A549 (cell line): ENCODE results near the gene LDOC1. TPM values are rescaled to one million over a fixed set of nuclear protein-coding genes. Genes with fewer than 3 reads are reported as not detected.
A peak's percentile ranks its signal among the peaks of the same experiment; 100 is the strongest.

Source experiments
- ATAC-seq, 2 experiments: fragments of 200-7000 bp in 1 of 2; fragments of >200 bp in 1 of 2; cut with Nextera tagmentation in 1 of 2; cut with Tn5 transposase in 1 of 2; 3 replicates each; pipeline versions ENCODE4 v1.8.0 to v1.9.1; 2018 to 2020; ENCODE audit warnings: mild to moderate bottlenecking in 1 of 2, moderate library complexity in 1 of 2
- CTCF ChIA-PET: fragments of 300-600 bp; sonication (Branson Sonifier 250); formaldehyde crosslinking; extraction: SDS; loops from one replicate; lab custom pipeline; 2021; ENCODE audit warnings: antibody characterized with exemption, inconsistent platforms; lab: Yijun Ruan, JAX
- POLR2A ChIA-PET: fragments of 350-600 bp; formaldehyde crosslinking; extraction: SDS; loops from one replicate; lab custom pipeline; 2021; ENCODE audit warnings: antibody characterized with exemption, inconsistent platforms; lab: Yijun Ruan, JAX
- DNase-seq, 2 experiments: peaks; one replicate each; pipeline versions ENCODE4 v3.0.0 to v3.0.0-alpha.2; 2011 to 2016; ENCODE audit warnings: low read depth in 1 of 2, low spot score in 1 of 2
- FAIRE-seq: peaks from 2 replicates; lab custom pipeline; 2011; peaks lifted over from hg19 to GRCh38; lab: Jason Lieb, UNC
- H3K27ac ChIP-seq, 2 experiments: fragments of >200 bp; sonication (Bioruptor Twin); formaldehyde crosslinking; 3 replicates each; pipeline ENCODE4 v1.5.1; 2016 to 2017
- H3K4me1 ChIP-seq: fragments of >200 bp; sonication (Bioruptor Twin); formaldehyde crosslinking; 3 replicates; pipeline ENCODE4 v1.6.1; 2016
- H3K4me2 ChIP-seq: fragments of >200 bp; sonication (Bioruptor Twin); formaldehyde crosslinking; 3 replicates; pipeline ENCODE4 v1.6.1; 2016
- H3K4me3 ChIP-seq: fragments of >200 bp; sonication (Bioruptor Twin); formaldehyde crosslinking; 3 replicates; pipeline ENCODE4 v1.5.1; 2016
- H3K9me3 ChIP-seq: fragments of >200 bp; sonication (Bioruptor Twin); formaldehyde crosslinking; 3 replicates; pipeline ENCODE4 v1.6.1; 2016
- BHLHE40 ChIP-seq: IDR thresholded peaks from 2 replicates; pipeline ENCODE4 v1.6.1; 2012; ENCODE audit warnings: low read depth, low read length, inconsistent platforms
- CBX2 ChIP-seq: fragments of 200-600 bp; sonication (generic); IDR thresholded peaks from 2 replicates; pipeline ENCODE4 v1.6.1; 2016; ENCODE audit warnings: low read depth, mild to moderate bottlenecking, borderline replicate concordance
- EHF ChIP-seq: fragments of 250-450 bp; sonication (Bioruptor Pico); IDR thresholded peaks from 2 replicates; pipeline ENCODE4 v1.5.0; 2020; ENCODE audit warnings: mild to moderate bottlenecking
- EHMT2 ChIP-seq: fragments of 200-600 bp; sonication (generic); IDR thresholded peaks from 2 replicates; pipeline ENCODE4 v1.6.1; 2016; ENCODE audit warnings: antibody characterized with exemption, low read depth, mild to moderate bottlenecking, moderate library complexity
- EP300 ChIP-seq, 2 experiments: fragments of >200 bp; sonication (Bioruptor Twin); formaldehyde crosslinking; IDR thresholded peaks; 2 replicates in 1 of 2; 3 replicates in 1 of 2; pipeline ENCODE4 v1.6.1; 2016 to 2017
- KDM5A ChIP-seq: fragments of 200-600 bp; sonication (generic); IDR thresholded peaks from 2 replicates; pipeline ENCODE4 v1.6.1; 2016; ENCODE audit warnings: antibody characterized with exemption, mild to moderate bottlenecking
- MAFK ChIP-seq: fragments of 450-650 bp; IDR thresholded peaks from 2 replicates; pipeline ENCODE4 v1.6.1; 2014; ENCODE audit not compliant: partially characterized antibody
- RAD21 ChIP-seq, 2 experiments: fragments of >200 bp in 1 of 2; sonication (Bioruptor Twin) in 1 of 2; formaldehyde crosslinking in 1 of 2; IDR thresholded peaks in 1 of 2; conservative IDR thresholded peaks in 1 of 2; 2 replicates in 1 of 2; 3 replicates in 1 of 2; pipeline ENCODE4 v1.6.1; 2012 to 2018; ENCODE audit warnings: inconsistent platforms in 1 of 2
- SMC3 ChIP-seq: fragments of >200 bp; sonication (Bioruptor Twin); formaldehyde crosslinking; IDR thresholded peaks from 3 replicates; pipeline ENCODE4 v1.6.1; 2018; ENCODE audit warnings: inconsistent platforms
- TFCP2L1 ChIP-seq: fragments of 250-450 bp; sonication (Bioruptor Pico); IDR thresholded peaks from 2 replicates; pipeline ENCODE4 v1.5.0; 2021; ENCODE audit warnings: mild to moderate bottlenecking
- TP53 ChIP-seq: fragments of 250-450 bp; sonication (Bioruptor Pico); IDR thresholded peaks from 2 replicates; pipeline ENCODE4 v1.5.0; 2021; ENCODE audit warnings: mild to moderate bottlenecking, moderate library complexity
- ZNF302 ChIP-seq: fragments of 250-450 bp; sonication (Bioruptor Pico); IDR thresholded peaks from 2 replicates; pipeline ENCODE4 v1.9.0; 2021; ENCODE audit warnings: inconsistent platforms, mild to moderate bottlenecking, moderate library complexity
- ZSCAN20 ChIP-seq: fragments of 250-450 bp; sonication (Bioruptor Pico); IDR thresholded peaks from 2 replicates; pipeline ENCODE4 v1.8.0; 2022; ENCODE audit warnings: mild to moderate bottlenecking, moderate library complexity
- WGBS: methylation state at CpG from one replicate; pipeline ENCODE4 v1.1.6; 2017; ENCODE audit errors: missing lambda C conversion rate; 5-methylcytosine and 5-hydroxymethylcytosine counted together
- polyA plus RNA-seq, 4 experiments: library from polyadenylated mRNA; depleted of rRNA in 3 of 4; stranded (reverse); fragments of >200 nt; fragmentation: RNase III in 1 of 4; extraction: RNeasy Plus Mini Kit Qiagen cat#74134 plus additional on column Dnase treatment in 1 of 4; gene quantifications; 2 replicates in 3 of 4; 3 replicates in 1 of 4; pipeline ENCODE4 v1.2.3, GENCODE V29; 2011 to 2017
- TF ChIP-seq, protein P1 (sequence below): fragments of 450-650 bp; IDR thresholded peaks from 2 replicates; pipeline ENCODE4 v1.6.1; 2014; ENCODE audit warnings: antibody characterized with exemption
- TF ChIP-seq, protein P2 (sequence below): IDR thresholded peaks from 2 replicates; pipeline ENCODE4 v1.6.1; 2012
- TF ChIP-seq, protein P3 (sequence below): fragments of >200 bp; sonication (Bioruptor Twin); formaldehyde crosslinking; IDR thresholded peaks from 2 replicates; pipeline ENCODE4 v1.6.1; 2016
- TF ChIP-seq, protein P4 (sequence below): fragments of 250-450 bp; sonication (Bioruptor Pico); IDR thresholded peaks from 2 replicates; pipeline ENCODE4 v1.5.0; 2020; ENCODE audit warnings: low read depth, mild to moderate bottlenecking, moderate library complexity
- TF ChIP-seq, protein P5 (sequence below): IDR thresholded peaks from 2 replicates; pipeline ENCODE4 v1.6.1; 2012
- TF ChIP-seq, protein P6 (sequence below): fragments of >200 bp; sonication (Bioruptor Twin); formaldehyde crosslinking; IDR thresholded peaks from 3 replicates; pipeline ENCODE4 v1.5.1; 2016

The LDOC1 gene
- polyA plus RNA-seq, 2 of the 4 experiments (the other 2 are of a cell fraction) = 13.9 to 65.0 TPM

DNA sequence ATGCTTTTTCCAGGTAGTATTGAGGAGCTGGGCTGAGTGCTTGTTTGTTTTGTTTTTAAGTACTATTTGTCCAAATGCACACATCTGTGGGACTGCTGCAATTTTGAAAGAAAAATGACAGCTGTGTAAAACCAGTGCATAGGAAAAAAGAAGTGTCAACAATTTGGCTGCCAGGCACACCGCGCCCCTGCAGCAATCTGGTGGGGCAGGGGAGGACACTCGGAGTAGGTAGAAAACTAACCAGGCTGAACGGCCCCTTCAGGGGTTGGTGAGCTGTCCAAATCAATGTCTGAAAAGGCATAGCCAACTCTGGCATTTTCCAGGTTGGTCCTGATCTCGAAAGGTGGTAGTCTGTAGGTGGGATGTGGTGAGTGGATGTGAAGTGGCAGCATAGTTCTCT, 1.1 kb downstream of the LDOC1 start:
- H3K4me1 ChIP-seq = peaks cover 7% of the 10 kb centered on the region; the same call in 2 of the 3 replicates
- H3K4me3 ChIP-seq = peak overlapping the region; percentile 67; the same call in 2 of the 3 replicates
- no peaks in the 10 kb centered on the region for H3K9me3 ChIP-seq
- 84% methylated on average over 5 of the region's 5 CpGs for WGBS
- TF ChIP-seq EHF (CRISPR knock-in tag) = no peak
- TF ChIP-seq, protein P1, sequence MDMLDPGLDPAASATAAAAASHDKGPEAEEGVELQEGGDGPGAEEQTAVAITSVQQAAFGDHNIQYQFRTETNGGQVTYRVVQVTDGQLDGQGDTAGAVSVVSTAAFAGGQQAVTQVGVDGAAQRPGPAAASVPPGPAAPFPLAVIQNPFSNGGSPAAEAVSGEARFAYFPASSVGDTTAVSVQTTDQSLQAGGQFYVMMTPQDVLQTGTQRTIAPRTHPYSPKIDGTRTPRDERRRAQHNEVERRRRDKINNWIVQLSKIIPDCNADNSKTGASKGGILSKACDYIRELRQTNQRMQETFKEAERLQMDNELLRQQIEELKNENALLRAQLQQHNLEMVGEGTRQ = no peak
- TF ChIP-seq, protein P2, sequence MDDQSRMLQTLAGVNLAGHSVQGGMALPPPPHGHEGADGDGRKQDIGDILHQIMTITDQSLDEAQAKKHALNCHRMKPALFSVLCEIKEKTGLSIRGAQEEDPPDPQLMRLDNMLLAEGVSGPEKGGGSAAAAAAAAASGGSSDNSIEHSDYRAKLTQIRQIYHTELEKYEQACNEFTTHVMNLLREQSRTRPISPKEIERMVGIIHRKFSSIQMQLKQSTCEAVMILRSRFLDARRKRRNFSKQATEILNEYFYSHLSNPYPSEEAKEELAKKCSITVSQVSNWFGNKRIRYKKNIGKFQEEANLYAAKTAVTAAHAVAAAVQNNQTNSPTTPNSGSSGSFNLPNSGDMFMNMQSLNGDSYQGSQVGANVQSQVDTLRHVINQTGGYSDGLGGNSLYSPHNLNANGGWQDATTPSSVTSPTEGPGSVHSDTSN = no peak
- no peak for TF ChIP-seq CBX2
- TF ChIP-seq, protein P3, sequence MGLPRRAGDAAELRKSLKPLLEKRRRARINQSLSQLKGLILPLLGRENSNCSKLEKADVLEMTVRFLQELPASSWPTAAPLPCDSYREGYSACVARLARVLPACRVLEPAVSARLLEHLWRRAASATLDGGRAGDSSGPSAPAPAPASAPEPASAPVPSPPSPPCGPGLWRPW = no peak
- TF ChIP-seq MAFK = no peak
- no peak for TF ChIP-seq SMC3
- no peak for TF ChIP-seq TP53
- no peak for TF ChIP-seq ZNF302 (CRISPR knock-in tag)
- FAIRE-seq (no peak), DNase-seq (no peak), ATAC-seq (no peak)
- peak overlapping the region in 1 of 2 experiments; percentile 94; a peak in 3 of 6 replicates for H3K27ac ChIP-seq
- ChIA-PET POLR2A (no interaction called here), CTCF (no interaction called here)
- peak overlapping the region; percentile 93 for H3K4me2 ChIP-seq

DNA sequence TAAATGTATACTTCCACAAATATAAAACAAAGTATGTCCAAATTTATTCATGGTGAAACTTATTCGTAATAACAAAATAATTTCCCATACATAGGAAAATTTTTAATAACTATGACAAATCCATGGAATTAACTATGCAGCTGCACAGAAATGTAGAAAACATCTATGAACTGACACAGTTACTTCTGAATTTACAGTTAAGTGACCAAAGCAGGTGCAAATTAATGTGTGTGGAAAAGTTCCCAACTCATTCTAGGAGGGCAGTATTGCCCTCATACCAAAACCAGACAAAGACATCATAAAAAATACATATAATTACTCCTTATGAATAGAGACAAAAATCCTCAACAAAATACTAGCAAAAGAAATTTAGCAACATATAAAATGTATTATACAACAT, 12.5 kb downstream of the LDOC1 start:
- Histone ChIP-seq H3K4me1 (no peaks in the 10 kb centered on the region), H3K4me2 (no peak overlapping the region), H3K9me3 (no peaks in the 10 kb centered on the region), H3K27ac (no peak overlapping the region), H3K4me3 (no peak overlapping the region)
- POLR2A ChIA-PET = no interaction called here
- 86% methylated on average over 1 of the region's 1 CpG for WGBS
- TF ChIP-seq, protein P4, sequence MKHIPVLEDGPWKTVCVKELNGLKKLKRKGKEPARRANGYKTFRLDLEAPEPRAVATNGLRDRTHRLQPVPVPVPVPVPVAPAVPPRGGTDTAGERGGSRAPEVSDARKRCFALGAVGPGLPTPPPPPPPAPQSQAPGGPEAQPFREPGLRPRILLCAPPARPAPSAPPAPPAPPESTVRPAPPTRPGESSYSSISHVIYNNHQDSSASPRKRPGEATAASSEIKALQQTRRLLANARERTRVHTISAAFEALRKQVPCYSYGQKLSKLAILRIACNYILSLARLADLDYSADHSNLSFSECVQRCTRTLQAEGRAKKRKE (CRISPR knock-in tag) = no peak
- TF ChIP-seq RAD21 (conservative IDR thresholded peaks at IDR 0.05 in 1 of 2, IDR thresholded peaks at IDR 0.05 in 1 of 2) (no peak), TFCP2L1 (no peak), BHLHE40 (no peak), CBX2 (no peak), EHF (CRISPR knock-in tag) (no peak), ZSCAN20 (CRISPR knock-in tag) (no peak), EHMT2 (no peak), KDM5A (no peak), EP300 (IDR thresholded peaks at IDR 0.05) (no peak)
- TF ChIP-seq, protein P2 = no peak
- TF ChIP-seq, protein P5, sequence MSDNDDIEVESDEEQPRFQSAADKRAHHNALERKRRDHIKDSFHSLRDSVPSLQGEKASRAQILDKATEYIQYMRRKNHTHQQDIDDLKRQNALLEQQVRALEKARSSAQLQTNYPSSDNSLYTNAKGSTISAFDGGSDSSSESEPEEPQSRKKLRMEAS = no peak
- TF ChIP-seq, protein P6, sequence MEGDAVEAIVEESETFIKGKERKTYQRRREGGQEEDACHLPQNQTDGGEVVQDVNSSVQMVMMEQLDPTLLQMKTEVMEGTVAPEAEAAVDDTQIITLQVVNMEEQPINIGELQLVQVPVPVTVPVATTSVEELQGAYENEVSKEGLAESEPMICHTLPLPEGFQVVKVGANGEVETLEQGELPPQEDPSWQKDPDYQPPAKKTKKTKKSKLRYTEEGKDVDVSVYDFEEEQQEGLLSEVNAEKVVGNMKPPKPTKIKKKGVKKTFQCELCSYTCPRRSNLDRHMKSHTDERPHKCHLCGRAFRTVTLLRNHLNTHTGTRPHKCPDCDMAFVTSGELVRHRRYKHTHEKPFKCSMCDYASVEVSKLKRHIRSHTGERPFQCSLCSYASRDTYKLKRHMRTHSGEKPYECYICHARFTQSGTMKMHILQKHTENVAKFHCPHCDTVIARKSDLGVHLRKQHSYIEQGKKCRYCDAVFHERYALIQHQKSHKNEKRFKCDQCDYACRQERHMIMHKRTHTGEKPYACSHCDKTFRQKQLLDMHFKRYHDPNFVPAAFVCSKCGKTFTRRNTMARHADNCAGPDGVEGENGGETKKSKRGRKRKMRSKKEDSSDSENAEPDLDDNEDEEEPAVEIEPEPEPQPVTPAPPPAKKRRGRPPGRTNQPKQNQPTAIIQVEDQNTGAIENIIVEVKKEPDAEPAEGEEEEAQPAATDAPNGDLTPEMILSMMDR = no peak
- ATAC-seq = no peak
- CTCF ChIA-PET = no interaction called here
- DNase-seq = no peak
- FAIRE-seq = peak; percentile 61
